HL-60/S4 (cell line): ENCODE data around the gene TACSTD2.
"Not testable (repeated sequence)": the region's sequence is repeated elsewhere in the genome, so short reads cannot be mapped to it uniquely, and the experiment has no call there.

Source experiments
- in situ Hi-C: fragments of 300-500 bp; cut with MboI; formaldehyde crosslinking; loops from 2 replicates; pipeline ENCODE4 v1.14.3; 2022; ENCODE audit warnings: low sequenced_read_pairs

TACSTD2 gene

GRCh38 chr1:58588396-58588795, 11.3 kb upstream of the TACSTD2 start:
- in situ Hi-C loops = no loop called here

- in situ Hi-C loops = no loop called here
These were observed 10.6 kb upstream of the TACSTD2 start for GRCh38 chr1:58587667-58588066.

GRCh38 chr1:58586271-58586670, 9.2 kb upstream of the TACSTD2 start:
- in situ Hi-C loops = no loop called here

- in situ Hi-C loops = no loop called here
These were observed 8.6 kb upstream of the TACSTD2 start for GRCh38 chr1:58585581-58586151.

GRCh38 chr1:58585166-58585565, 8.1 kb upstream of the TACSTD2 start:
- in situ Hi-C loops = no loop called here

- in situ Hi-C loops = no loop called here
These were observed 7.2 kb upstream of the TACSTD2 start for GRCh38 chr1:58584082-58584895.

- in situ Hi-C loops = no loop called here
These were observed 6.4 kb upstream of the TACSTD2 start for GRCh38 chr1:58583496-58583895.

DNA sequence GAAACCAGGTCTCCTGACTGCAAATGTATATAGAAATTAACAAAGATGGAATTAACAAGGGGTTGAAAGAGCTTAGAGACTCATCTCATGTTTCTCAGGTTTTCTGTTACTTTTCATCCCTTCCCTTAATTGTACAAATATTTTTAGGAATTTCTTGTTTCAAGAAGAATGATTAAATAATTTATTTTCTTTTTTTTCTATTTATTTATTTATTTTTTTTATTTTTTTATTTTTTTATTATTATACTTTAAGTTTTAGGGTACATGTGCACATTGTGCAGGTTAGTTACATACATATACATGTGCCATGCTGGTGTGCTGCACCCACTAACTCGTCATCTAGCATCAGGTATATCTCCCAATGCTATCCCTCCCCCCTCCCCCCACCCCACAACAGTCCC, 5.1 kb upstream of the TACSTD2 start:
- in situ Hi-C loops = not testable (repeated sequence)

DNA sequence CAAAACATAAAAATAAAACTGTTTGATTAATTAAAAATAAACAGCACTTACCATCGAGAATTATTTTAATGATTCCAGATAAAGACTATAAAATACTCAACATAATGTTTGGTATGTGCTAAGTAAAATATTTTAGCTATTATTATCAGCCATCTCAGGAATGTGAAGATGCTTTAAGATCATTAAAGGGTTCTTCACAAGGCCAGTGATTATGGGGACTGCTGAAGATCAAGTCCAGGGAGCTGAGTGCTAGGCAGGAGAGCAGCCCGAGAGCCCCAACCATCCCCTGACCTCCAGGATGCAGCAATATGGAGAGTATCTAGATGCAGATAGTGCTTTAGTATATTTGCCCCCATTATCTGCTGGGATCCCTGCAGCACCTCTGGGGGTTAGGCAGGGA, 4.6 kb upstream of the TACSTD2 start:
- in situ Hi-C loops = no loop called here

DNA sequence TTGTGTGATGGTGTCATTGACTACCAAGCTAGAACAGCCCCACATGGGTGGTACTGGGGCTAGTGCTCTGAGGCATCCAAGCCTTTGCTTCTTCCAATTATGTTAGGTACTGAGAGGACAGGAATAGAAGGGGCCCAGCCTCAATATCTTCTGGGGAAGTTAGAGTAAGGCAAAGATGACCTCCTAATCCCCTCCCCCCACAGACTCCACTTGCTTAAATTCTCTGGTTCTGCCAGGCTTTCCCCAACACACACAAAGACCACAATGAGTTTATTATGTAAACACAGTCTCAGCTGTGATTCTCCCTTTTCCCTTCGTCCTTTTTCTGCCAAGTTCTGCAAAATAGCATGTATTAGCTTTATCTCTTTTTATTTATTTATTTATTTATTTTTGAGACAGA, 3.1 kb upstream of the TACSTD2 start:
- in situ Hi-C loops = no loop called here

GRCh38 chr1:58577654-58578030, 590 bp upstream of the TACSTD2 start:
- in situ Hi-C loops = no loop called here

DNA sequence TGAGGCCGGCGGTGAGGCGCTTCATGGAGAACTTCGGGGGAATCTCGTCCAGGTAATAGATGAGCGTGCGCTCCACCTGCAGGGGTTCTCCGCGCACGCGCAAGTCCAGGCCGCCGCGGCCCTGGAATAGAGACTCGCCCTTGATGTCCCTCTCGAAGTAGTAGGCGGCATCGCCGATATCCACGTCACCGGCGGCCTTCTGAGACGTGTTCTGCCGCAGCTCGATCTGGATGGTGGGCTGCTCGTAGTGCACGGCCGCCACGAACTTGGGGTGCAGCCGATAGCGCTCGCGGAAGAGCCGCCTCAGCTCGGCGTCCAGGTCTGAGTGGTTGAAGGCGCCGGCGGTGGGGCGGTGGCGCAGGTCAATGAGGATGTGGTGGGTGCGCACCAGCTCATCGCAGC, 726 bp downstream of the TACSTD2 start:
- in situ Hi-C loops = no loop called here

DNA sequence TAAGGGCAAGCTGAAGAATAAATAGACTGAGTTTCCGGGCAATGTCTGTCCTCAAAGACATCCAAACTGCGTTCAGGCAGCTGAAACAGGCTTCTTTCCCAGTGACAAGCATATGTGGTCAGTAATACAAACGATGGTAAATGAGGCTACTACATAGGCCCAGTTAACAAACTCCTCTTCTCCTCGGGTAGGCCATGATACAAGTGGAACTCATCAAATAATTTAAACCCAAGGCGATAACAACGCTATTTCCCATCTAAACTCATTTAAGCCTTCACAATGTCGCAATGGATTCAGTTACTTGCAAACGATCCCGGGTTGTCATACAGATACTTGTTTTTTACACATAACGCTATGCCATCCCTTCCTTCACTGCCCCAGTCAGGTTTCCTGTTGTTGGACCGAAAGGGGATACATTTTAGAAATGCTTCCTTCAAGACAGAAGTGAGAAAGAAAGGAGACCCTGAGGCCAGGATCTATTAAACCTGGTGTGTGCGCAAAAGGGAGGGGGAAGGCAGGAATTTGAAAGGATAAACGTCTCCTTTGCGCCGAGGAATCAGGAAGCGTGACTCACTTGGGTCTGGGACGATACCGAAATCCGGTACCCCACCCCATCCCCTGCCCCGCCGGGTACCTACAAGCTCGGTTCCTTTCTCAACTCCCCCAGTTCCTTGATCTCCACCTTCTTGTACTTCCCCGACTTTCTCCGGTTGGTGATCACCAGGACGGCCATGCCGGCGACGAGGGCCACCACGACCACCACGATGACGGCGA, 1.3 kb downstream of the TACSTD2 start:
- in situ Hi-C loops = no loop called here

GRCh38 chr1:58574816-58575215, 2.2 kb downstream of the TACSTD2 start:
- in situ Hi-C loops = no loop called here

DNA sequence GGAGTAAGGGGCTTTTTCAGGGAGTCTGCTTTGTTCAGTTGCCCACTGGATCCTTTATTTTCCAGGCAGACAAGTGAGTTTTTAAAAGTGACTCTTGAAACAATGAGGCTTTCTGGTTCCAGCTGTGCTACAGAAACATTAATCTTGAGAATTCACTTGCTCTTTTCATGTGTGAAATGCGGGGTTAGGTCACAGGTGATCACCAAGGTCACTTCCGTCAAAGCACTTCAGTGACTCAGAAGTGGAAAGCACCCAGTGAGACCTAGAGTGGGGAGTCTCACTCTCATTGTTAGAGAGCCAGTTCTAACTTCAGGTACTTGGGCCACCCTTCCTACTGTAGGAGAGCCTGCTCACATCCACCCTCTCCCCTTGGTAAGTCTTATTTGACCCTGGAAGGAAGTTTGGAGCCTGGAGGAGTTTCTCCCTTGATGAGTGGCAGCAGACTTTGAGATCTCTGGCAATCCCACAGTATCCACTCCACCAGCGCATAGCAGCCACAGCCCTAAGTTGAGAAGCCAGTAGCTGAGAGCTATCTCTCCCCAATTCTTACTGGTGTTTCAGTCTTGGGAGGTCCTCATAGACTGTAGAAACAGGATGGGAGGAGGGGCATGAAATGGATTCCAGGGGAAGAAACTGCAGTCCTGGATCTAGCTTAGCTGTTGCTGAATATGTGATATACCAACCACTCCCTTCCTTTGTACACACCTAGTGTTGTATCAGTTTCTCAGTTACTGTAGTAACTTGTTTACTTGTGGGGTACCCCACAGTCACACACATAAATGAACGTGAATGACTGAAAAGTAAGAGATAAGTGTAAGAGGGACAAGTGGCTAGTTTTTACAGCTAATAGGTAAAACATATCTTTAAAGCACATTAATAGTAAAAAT, 3.1 kb downstream of the TACSTD2 start:
- in situ Hi-C loops = no loop called here

DNA sequence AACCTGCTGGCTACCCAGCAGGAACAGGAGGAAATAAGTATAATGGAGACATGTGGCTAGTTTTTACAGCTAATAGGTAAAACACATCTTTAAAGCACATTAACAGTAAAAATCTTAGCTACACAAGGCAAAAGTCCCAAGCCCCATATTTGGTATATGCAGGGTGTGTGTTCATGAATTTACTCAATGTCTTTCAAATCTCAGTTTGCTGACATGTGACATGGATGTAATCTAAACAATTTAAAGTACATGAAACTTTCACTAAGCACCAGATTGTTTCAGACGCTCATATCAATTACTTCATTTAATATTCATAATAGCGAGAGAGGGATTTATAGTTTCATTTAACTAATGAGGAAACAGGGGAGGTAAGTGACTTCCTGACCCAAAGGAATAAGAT, 3.9 kb downstream of the TACSTD2 start:
- in situ Hi-C loops = no loop called here

DNA sequence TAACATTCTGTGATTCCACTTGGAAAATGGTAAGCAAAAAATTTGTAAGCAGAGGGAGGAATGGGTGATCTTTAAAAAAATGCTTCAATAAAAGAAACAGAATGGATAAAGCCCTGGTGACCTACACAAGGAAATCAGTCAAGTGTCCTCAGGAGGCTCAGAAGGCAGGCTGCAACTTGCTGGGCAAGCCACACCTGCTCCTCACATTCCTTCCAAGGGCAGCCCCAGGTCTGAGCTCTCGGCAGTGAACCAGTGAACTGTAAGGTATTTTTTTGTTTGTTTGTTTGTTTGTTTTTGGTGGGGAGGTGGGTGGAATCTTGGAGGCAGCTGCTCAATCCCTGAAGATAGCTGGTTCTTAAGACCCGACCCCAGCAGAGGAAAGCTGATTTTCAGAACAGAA, 4.4 kb downstream of the TACSTD2 start:
- in situ Hi-C loops = no loop called here

DNA sequence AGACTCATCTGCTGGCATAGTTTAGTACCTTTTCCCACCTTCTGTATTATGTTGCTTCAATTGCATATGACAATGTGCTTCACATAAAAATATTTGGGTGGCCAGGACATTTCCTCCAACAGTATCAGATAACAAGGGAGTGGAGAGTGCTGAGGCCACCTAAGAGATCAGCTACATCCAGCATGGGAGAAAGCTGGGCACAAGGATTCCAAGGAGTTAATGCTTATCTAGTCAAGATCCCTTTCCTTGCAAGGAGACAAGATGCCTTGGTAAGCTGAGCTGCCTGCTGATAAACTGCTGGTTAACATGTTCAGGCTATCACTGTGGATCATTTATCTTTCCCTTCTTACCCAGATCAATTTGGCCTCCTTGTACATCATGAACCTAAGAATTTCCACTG, 5.4 kb downstream of the TACSTD2 start:
- in situ Hi-C loops = no loop called here

- in situ Hi-C loops = no loop called here
These were observed 6.2 kb downstream of the TACSTD2 start for GRCh38 chr1:58570817-58571216.

DNA sequence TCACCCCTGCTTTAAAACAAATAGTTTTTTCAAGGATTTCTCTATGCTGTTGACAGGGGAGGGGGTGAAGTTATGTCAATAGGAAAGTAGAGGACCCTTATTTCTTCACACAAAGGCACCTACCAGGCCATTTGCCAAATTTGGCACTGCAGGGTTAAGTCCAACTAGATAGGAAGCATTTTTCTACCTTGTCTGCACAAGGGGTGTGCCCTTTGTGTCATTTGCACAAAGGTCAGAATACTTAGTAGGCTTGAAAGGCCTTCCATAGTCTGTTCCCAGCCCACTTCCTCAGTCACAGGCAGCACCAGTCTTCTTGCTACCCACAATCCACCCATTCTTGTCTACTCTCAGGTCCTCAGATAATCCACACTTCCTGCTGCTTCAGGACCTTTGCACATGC, 7.0 kb downstream of the TACSTD2 start:
- in situ Hi-C loops = no loop called here

DNA sequence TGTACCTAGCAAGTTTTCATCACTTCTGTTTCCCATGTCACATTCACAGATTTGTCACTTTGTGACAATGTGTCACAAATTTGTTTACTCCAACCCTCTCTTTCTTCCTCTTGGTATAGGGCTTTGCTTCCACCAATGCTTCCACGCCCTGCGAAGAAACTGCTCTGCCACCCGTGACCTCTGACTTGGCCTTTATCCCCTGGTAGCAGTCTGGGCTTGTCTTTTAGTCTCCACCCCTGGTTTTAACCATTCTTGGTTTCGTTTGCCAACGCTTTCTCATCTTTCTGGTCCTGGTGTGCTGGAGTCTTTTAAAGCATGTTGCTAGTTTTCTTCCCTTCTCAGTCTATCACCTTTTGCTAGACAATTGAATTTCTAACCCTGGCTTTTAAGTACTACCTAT, 8.1 kb downstream of the TACSTD2 start:
- in situ Hi-C loops = no loop called here
